CD14-positive monocyte (primary cell): ENCODE results near the gene UBASH3B. TPM values are rescaled to one million over a fixed set of nuclear protein-coding genes. Genes with fewer than 3 reads are reported as not detected.
A peak's percentile ranks its signal among the peaks of the same experiment; 100 is the strongest.

Source experiments
- DNase-seq, 3 donors: peaks; one replicate each; pipeline ENCODE4 v3.0.0-alpha.2; 2011 to 2022
- H2AFZ ChIP-seq: 2 replicates; pipeline ENCODE4 v1.6.0; 2012; ENCODE audit warnings: mild to moderate bottlenecking, low read depth, low read length, inconsistent platforms; ENCODE audit not compliant: insufficient read depth, poor library complexity, severe bottlenecking
- H3K27ac ChIP-seq, 2 donors: 1 replicate in 1 of 2; 2 replicates in 1 of 2; pipeline ENCODE4 v1.5.1; 2012 to 2013; ENCODE audit warnings: low read length in 2 of 2, control low read depth in 1 of 2, inconsistent platforms in 1 of 2, low read depth in 1 of 2, mild to moderate bottlenecking in 1 of 2
- H3K27me3 ChIP-seq, 2 donors: one replicate each; pipeline versions ENCODE4 v1.6.0 to v1.6.1; 2011 to 2013; ENCODE audit warnings: low read length in 2 of 2; ENCODE audit not compliant: control insufficient read depth in 2 of 2, insufficient read depth in 2 of 2
- H3K36me3 ChIP-seq, 2 donors: replicated peaks in 1 of 2; 1 replicate in 1 of 2; 2 replicates in 1 of 2; pipeline versions ENCODE4 v1.5.1 to v1.6.1; 2012 to 2013; ENCODE audit warnings: low read length in 2 of 2, control low read depth in 1 of 2, inconsistent platforms in 1 of 2, mild to moderate bottlenecking in 1 of 2; ENCODE audit not compliant: insufficient read depth in 2 of 2, control insufficient read depth in 1 of 2
- H3K4me1 ChIP-seq, 2 donors: 1 replicate in 1 of 2; 2 replicates in 1 of 2; pipeline versions ENCODE4 v1.5.1 to v1.6.1; 2012 to 2013; ENCODE audit warnings: low read length in 2 of 2, control low read depth in 1 of 2, inconsistent platforms in 1 of 2, mild to moderate bottlenecking in 1 of 2, moderate library complexity in 1 of 2; ENCODE audit not compliant: insufficient read depth in 2 of 2, control insufficient read depth in 1 of 2
- H3K4me2 ChIP-seq: replicated peaks from 2 replicates; pipeline ENCODE3; 2012; ENCODE audit warnings: low read length, moderate library complexity, mild to moderate bottlenecking; ENCODE audit not compliant: poor library complexity, severe bottlenecking; ENCODE audit errors: extremely low read depth
- H3K4me3 ChIP-seq, 3 experiments: fragments of 200-600 bp in 1 of 3; sonication (generic) in 1 of 3; replicated peaks in 1 of 3; 1 replicate in 2 of 3; 2 replicates in 1 of 3; pipeline ENCODE4 v1.5.1; 2011 to 2013; ENCODE audit warnings: low read length in 3 of 3, mild to moderate bottlenecking in 3 of 3, control low read depth in 2 of 3, low read depth in 2 of 3, inconsistent platforms in 1 of 3, moderate library complexity in 1 of 3
- H3K79me2 ChIP-seq: 2 replicates; pipeline ENCODE4 v1.6.0; 2012; ENCODE audit warnings: mild to moderate bottlenecking, control low read depth, inconsistent platforms, low read length, moderate library complexity; ENCODE audit not compliant: insufficient read depth
- H3K9ac ChIP-seq: 2 replicates; pipeline ENCODE4 v1.6.0; 2017; ENCODE audit warnings: low read length, mild to moderate bottlenecking; ENCODE audit not compliant: insufficient read depth, poor library complexity, severe bottlenecking
- H3K9me3 ChIP-seq, 2 donors: replicated peaks in 1 of 2; 1 replicate in 1 of 2; 2 replicates in 1 of 2; pipeline versions ENCODE4 v1.5.1 to v1.6.1; 2012 to 2013; ENCODE audit warnings: low read length in 2 of 2, control low read depth in 1 of 2; ENCODE audit not compliant: control insufficient read depth in 1 of 2, insufficient read depth in 1 of 2
- H4K20me1 ChIP-seq: 2 replicates; pipeline ENCODE4 v1.6.0; 2012; ENCODE audit warnings: mild to moderate bottlenecking, low read length, control low read depth, moderate library complexity; ENCODE audit not compliant: insufficient read depth
- H3K27ac Mint-ChIP-seq, 7 donors: one replicate each; pipeline ENCODE4 v1.8.0; 2020; ENCODE audit warnings: mild to moderate bottlenecking in 7 of 7, mixed read lengths in 7 of 7, moderate library complexity in 6 of 7, inconsistent platforms in 2 of 7
- H3K27me3 Mint-ChIP-seq, 3 donors: one replicate each; pipeline ENCODE4 v1.8.0; 2021 to 2022; ENCODE audit warnings: low read depth in 3 of 3, mild to moderate bottlenecking in 3 of 3, mixed read lengths in 3 of 3, moderate library complexity in 3 of 3, inconsistent platforms in 1 of 3
- H3K36me3 Mint-ChIP-seq, 2 donors: one replicate each; pipeline ENCODE4 v1.8.0; 2020; ENCODE audit warnings: mixed read lengths in 2 of 2, inconsistent platforms in 1 of 2, mild to moderate bottlenecking in 1 of 2
- H3K4me1 Mint-ChIP-seq: one replicate; pipeline ENCODE4 v1.8.0; 2020; ENCODE audit warnings: mild to moderate bottlenecking, mixed read lengths
- H3K4me3 Mint-ChIP-seq, 2 donors: one replicate each; pipeline ENCODE4 v1.8.0; 2020; ENCODE audit warnings: mild to moderate bottlenecking in 2 of 2, mixed read lengths in 2 of 2, moderate library complexity in 1 of 2
- H3K9me3 Mint-ChIP-seq, 7 donors: one replicate each; pipeline ENCODE4 v1.8.0; 2020 to 2022; ENCODE audit warnings: mixed read lengths in 7 of 7, mild to moderate bottlenecking in 6 of 7, moderate library complexity in 6 of 7, inconsistent platforms in 2 of 7
- CTCF ChIP-seq: fragments of 200-600 bp; IDR thresholded peaks from one replicate; pipeline ENCODE4 v1.8.0; 2022; ENCODE audit warnings: antibody characterized with exemption, mild to moderate bottlenecking
- WGBS: methylation state at CpG from one replicate; pipeline ENCODE4 v1.1.5; 2013; ENCODE audit warnings: missing lambda C conversion rate; ENCODE audit not compliant: insufficient coverage; 5-methylcytosine and 5-hydroxymethylcytosine counted together
- intact Hi-C, 2 donors: fragments of 100-400 bp; cut with micrococcal nuclease; formaldehyde crosslinking; loops; one replicate each; pipeline versions ENCODE4 v1.15.0 to v1.15.1; 2023
- polyA plus RNA-seq, 3 donors: library from polyadenylated mRNA; depleted of rRNA in 1 of 3; unstranded in 2 of 3; stranded (reverse) in 1 of 3; fragments of 300-500 nt in 2 of 3; fragments of >200 nt in 1 of 3; fragmentation: Illumina TruSeq in 2 of 3; gene quantifications; 1 replicate in 2 of 3; 2 replicates in 1 of 3; pipeline ENCODE4 v1.2.3, GENCODE V29; 2012 to 2021

The UBASH3B gene
- polyA plus RNA-seq, 3 donors: 3.3 to 13.5 (median 7.1) TPM

GRCh38 chr11:122672892-122673291 is 17.4 kb downstream of the UBASH3B start:
- peak overlapping the region in 1 of 2 donors; percentile 59 for H3K4me3 Mint-ChIP-seq
- H3K27me3 Mint-ChIP-seq: no peaks in the 10 kb centered on the region
- peaks cover 55% of the 10 kb centered on the region for H3K4me1 Mint-ChIP-seq
- H2AFZ ChIP-seq: no peak overlapping the region
- H3K9ac ChIP-seq: no peak overlapping the region
- peaks cover 2 to 9% of the 10 kb centered on the region in 2 donors for H3K36me3 ChIP-seq
- intact Hi-C loops: no loop called here
- peaks cover 4% of the 10 kb centered on the region for H4K20me1 ChIP-seq
- peaks cover 81% of the 10 kb centered on the region for H3K79me2 ChIP-seq
- H3K9me3 Mint-ChIP-seq: peaks cover 0 to 5% (median 3%) of the 10 kb centered on the region in 7 donors
- no peaks in the 10 kb centered on the region for H3K27me3 ChIP-seq
- peak overlapping the region; percentile 25 for H3K4me2 ChIP-seq
- no peaks in the 10 kb centered on the region for H3K9me3 ChIP-seq
- WGBS: 27% methylated on average over 4 of the region's 4 CpGs
- H3K27ac Mint-ChIP-seq: peak overlapping the region; percentile 53 to 95 (median 86)
- peaks cover 22 to 45% of the 10 kb centered on the region in 2 donors for H3K4me1 ChIP-seq
- TF ChIP-seq CTCF: no peak
- peak overlapping the region; percentile 26 to 39 for H3K27ac ChIP-seq
- H3K36me3 Mint-ChIP-seq: peaks cover 31 to 42% of the 10 kb centered on the region in 2 donors
- H3K4me3 ChIP-seq: no peak overlapping the region
- DNase-seq: peak; percentile 35 to 76 (median 76)

- Histone ChIP-seq H3K36me3 (peaks cover 2 to 9% of the 10 kb centered on the region in 2 donors), H3K27me3 (no peaks in the 10 kb centered on the region), H3K4me1 (peaks cover 22 to 38% of the 10 kb centered on the region in 2 donors), H4K20me1 (no peaks in the 10 kb centered on the region), H3K27ac (peak overlapping the region; percentile 26 to 39), H3K4me2 (peak overlapping the region; percentile 25), H3K9ac (no peak overlapping the region), H2AFZ (no peak overlapping the region), H3K9me3 (no peaks in the 10 kb centered on the region), H3K4me3 (peak overlapping the region in 1 of 3 experiments; percentile 31), H3K79me2 (peaks cover 81% of the 10 kb centered on the region)
- intact Hi-C loops: no loop called here
- peak in 1 of 3 donors; percentile 60 for DNase-seq
- H3K36me3 Mint-ChIP-seq: peaks cover 31 to 39% of the 10 kb centered on the region in 2 donors
- H3K9me3 Mint-ChIP-seq: peaks cover 0 to 5% (median 3%) of the 10 kb centered on the region in 7 donors
- no peak for TF ChIP-seq CTCF
- peak overlapping the region in 1 of 2 donors; percentile 60 for H3K4me3 Mint-ChIP-seq
- no peaks in the 10 kb centered on the region for H3K27me3 Mint-ChIP-seq
- H3K27ac Mint-ChIP-seq: peak overlapping the region in 6 of 7 donors; percentile 49 to 94 (median 66)
- H3K4me1 Mint-ChIP-seq: peaks cover 49% of the 10 kb centered on the region
Observed at GRCh38 chr11:122673701-122674100, 18.2 kb downstream of the UBASH3B start.
